IPS DF 4.7 (cell line): ENCODE data around the gene GKN2.
A peak's percentile ranks its signal among the peaks of the same experiment; 100 is the strongest.
"Not testable (repeated sequence)": the region's sequence is repeated elsewhere in the genome, so short reads cannot be mapped to it uniquely, and the experiment has no call there.

Experiments
- DNase-seq: peaks from one replicate; pipeline ENCODE4 v3.0.0-alpha.2; 2013; ENCODE audit warnings: low spot score; ENCODE audit errors: extremely low read depth

GKN2 gene

GRCh38 chr2:68920481-68921170 lies 32.1 kb downstream of the GKN2 start:
- no peak for DNase-seq

DNA sequence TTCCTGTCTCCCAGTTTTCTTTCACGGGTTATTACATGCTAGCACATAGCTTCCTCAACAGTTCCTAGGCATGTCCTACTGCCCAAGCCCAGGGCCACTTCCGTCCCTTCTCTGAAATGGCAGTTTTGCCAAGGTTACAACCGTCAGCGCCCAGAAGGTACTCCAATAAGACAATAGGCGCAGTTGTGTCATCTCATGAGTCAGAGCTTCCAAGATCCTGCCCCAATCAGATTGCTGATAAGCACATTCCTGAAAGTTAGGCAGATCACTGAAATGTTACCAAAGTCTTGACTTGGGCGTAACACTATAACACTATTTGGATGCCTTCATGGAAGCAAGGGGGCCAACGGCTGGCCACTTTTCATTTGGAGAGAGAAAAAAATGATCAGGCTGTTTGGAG lies 34.2 kb downstream of the GKN2 start:
- DNase-seq = no peak

- no peak for DNase-seq
Observed at GRCh38 chr2:68917034-68917718, 35.5 kb downstream of the GKN2 start.

DNA sequence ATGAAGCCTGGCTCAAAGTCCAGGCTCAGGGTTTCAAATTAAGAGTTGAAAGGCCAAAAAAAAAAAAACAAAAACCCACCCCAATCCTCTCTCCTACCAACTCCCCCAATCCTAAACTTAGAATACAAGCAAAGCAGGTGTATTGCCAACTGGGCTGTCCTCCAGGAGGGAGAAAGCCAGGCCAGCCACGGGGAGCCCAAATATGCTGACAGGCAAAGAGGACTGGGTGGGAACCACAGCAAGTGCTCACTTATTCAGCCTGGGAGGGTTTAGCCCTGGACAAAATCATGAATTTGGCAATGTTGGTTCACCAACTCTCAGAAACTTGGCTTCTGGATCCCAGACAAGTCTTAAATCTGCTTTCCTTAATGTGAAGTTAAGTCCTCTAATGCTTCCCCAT lies 36.5 kb downstream of the GKN2 start:
- no peak for DNase-seq

GRCh38 chr2:68915393-68915792 lies 37.3 kb downstream of the GKN2 start:
- no peak for DNase-seq

- no peak for DNase-seq
Observed at GRCh38 chr2:68913359-68913758, 39.3 kb downstream of the GKN2 start.

DNA sequence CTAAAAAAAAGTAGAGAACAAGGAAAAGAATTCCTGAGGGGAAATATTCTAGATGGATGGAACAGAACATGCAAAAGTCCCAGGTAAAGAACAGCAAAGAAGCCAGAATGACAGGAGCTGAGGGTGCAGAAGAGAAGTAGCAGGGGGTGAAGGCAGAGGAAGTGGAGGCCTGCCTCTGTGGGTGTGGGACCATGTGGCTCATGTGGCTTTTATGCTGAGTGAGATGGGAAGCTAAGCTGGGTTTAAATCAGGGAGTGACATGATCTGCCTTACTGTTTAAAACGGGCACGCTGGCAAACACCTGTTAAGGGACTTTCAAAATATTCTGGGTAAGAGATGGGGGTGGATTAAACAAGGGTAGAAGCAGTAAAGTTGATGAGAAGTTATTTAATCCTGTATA lies 40.0 kb downstream of the GKN2 start:
- no peak for DNase-seq

- no peak for DNase-seq
Observed at GRCh38 chr2:68912111-68912510, 40.6 kb downstream of the GKN2 start.

GRCh38 chr2:68911709-68912108 lies 41.0 kb downstream of the GKN2 start:
- no peak for DNase-seq

DNA sequence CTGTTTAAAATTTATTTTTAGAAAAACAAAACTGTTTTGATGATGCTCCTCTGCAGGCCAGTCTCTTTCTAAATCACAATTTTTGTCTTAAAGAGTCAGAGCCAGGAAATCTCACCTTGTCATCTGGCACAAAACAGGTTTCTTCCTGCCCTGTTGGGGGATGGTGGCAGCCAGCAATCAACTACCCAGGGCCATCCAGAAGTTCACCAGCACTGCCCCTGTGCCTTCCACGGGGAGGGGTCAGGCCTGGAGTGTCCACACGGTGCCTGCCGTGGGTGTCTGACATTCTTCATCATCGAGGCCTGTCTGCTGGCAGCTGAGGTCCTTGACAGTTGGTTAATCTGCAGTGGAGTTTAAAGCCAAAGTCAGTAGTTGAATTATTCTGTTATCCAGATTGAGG lies 41.4 kb downstream of the GKN2 start:
- no peak for DNase-seq

GRCh38 chr2:68909793-68910674 lies 42.7 kb downstream of the GKN2 start:
- peak; percentile 69 for DNase-seq

GRCh38 chr2:68908392-68908970 lies 44.2 kb downstream of the GKN2 start:
- DNase-seq = peak; percentile 46

DNA sequence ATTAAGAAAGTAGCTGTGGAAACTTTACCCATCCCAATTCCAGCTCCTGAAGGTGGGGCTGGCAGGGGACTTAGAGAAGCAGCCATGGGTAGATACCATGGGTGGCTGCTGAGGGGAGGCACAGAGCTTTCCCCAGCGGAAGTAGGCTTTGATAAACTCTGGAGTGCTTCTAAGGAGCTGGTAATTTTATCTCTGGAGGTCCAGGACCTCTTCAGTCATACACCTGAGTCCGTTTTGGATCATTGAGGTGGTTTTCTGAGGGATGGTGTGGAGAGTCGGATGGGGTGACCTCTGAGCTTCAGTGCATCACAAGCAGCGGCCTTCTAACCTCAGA lies 44.8 kb downstream of the GKN2 start:
- no peak for DNase-seq

- DNase-seq = no peak
Observed at GRCh38 chr2:68907232-68907919, 45.3 kb downstream of the GKN2 start.

- DNase-seq = no peak
Observed at GRCh38 chr2:68906716-68907115, 46.0 kb downstream of the GKN2 start.

DNA sequence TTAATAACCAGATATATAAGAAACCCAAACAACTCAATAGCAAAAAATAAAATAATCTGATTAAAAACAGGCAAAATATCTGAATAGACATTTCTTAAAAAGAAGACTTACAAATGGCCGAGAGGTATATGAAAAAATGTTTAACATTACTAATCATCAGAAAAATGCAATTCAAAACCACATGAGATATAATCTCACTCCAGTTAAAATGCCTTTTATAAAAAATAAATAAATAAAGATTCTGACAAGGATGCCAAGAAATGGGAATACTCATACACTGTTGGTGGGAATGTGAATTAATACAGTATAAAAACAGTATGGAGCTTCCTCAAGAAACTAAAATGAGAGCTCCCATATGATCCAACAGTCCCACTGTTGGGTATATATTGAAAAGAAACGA lies 47.6 kb downstream of the GKN2 start:
- no peak for DNase-seq

- DNase-seq = no peak
Observed at GRCh38 chr2:68901561-68901960, 51.1 kb downstream of the GKN2 start.

DNA sequence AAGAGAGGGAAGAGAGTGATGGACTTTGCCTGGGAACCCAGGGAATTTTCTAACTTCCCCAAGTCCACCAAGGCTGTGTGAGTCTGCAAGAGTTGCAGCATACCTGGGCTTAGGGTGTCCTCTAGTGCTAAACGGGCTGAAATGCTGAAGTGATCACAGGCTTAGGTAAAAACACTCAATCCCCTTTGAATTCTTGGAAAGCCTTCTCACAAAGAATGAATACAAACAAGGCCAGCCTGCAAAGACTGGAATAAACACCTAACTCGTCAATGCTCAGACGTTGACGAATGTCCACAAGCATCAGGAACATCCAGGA lies 51.5 kb downstream of the GKN2 start:
- DNase-seq = peak; percentile 51

DNA sequence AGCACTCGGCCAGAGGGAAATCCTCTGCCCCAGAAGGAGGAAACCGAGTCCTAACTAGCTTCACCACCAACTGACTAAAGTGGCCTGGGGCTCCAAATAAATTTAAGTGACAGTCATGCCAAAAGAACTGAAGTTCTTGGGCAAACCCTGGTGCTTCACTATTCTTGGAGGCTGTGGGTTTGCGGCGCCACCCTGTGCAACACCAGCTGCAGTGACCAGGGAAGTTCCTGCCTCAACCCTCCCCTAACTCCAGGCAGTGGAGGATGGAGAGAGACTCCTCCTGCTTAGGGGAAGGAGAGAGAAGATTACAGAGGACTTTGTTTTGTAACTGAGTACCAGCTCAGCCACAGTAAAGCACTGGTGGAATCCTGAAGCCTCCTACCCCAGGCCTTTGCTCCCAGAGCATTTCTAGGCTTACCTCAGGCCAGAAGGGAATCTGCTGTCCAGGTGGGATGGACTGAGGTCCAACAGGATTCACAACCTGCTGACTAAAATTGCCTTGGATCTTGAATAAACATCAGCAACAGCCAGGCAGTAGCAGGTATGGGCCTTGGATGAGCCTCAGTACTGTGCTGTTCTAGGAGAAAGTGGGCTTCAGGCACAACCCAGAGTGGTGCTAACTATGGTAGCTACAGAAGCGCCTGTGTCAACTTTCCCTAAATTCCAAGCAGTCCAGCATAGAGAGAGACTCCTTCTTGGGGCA lies 52.0 kb downstream of the GKN2 start:
- DNase-seq = no peak

DNA sequence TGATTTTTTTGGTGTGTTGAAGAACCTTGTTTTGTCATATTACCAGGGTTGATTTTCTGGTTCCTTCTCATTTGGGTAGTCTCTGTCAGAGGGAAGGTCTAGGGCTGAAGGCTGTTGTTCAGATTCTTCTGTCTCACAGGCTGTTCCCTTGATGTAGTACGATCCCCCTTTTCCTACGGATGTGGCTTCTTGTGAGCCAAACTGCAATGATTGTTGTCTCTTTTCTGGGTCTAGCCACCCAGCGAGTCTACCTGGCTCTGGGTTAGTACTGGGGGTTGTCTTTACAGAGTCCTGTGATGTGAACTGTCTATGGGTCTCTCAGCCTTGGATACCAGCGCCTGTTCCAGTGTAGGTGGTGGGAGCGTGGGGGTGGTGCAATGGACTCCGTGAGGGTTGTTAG lies 56.7 kb downstream of the GKN2 start:
- not testable (repeated sequence) for DNase-seq
